ENCODE results near the gene MAML1.

GRCh38 chr5:179817470-179817840, 84.8 kb downstream of the MAML1 start:
- TF ChIP-seq POLR2A (IDR thresholded peaks at IDR 0.05; ENCODE audit: low read length) (no peak), GATA1 (IDR thresholded peaks at IDR 0.05; ENCODE audit: low read depth, low read length) (no peak)

All from erythroblast (primary cell).